Nephron (organoid): ENCODE data around the gene ADPRM.

Experiments used
- H3K27ac Mint-ChIP-seq, 3 experiments: 2 replicates each; pipeline ENCODE4 v1.8.0; 2020; ENCODE audit warnings: mixed read lengths in 3 of 3, mild to moderate bottlenecking in 2 of 3, moderate library complexity in 1 of 3
- H3K27me3 Mint-ChIP-seq: 2 replicates; pipeline ENCODE4 v1.8.0; 2021; ENCODE audit warnings: low read depth, mild to moderate bottlenecking, moderate library complexity, mixed read lengths
- H3K36me3 Mint-ChIP-seq: 2 replicates; pipeline ENCODE4 v1.8.0; 2020; ENCODE audit warnings: low read depth, mixed read lengths
- H3K4me1 Mint-ChIP-seq: 2 replicates; pipeline ENCODE4 v1.8.0; 2020; ENCODE audit warnings: mixed read lengths
- H3K4me3 Mint-ChIP-seq, 3 experiments: 2 replicates each; pipeline ENCODE4 v1.8.0; 2020; ENCODE audit warnings: mild to moderate bottlenecking in 3 of 3, mixed read lengths in 3 of 3, moderate library complexity in 2 of 3
- H3K9me3 Mint-ChIP-seq: 2 replicates; pipeline ENCODE4 v1.8.0; 2020; ENCODE audit warnings: mixed read lengths
- TF ChIP-seq, protein P1 (sequence below), 3 experiments: fragments of 200-600 bp; sonication (generic); IDR thresholded peaks; one replicate each; pipeline ENCODE4 v1.5.0; 2021; ENCODE audit warnings: antibody characterized with exemption in 3 of 3; ENCODE audit not compliant: unreplicated experiment in 3 of 3

The ADPRM gene

DNA sequence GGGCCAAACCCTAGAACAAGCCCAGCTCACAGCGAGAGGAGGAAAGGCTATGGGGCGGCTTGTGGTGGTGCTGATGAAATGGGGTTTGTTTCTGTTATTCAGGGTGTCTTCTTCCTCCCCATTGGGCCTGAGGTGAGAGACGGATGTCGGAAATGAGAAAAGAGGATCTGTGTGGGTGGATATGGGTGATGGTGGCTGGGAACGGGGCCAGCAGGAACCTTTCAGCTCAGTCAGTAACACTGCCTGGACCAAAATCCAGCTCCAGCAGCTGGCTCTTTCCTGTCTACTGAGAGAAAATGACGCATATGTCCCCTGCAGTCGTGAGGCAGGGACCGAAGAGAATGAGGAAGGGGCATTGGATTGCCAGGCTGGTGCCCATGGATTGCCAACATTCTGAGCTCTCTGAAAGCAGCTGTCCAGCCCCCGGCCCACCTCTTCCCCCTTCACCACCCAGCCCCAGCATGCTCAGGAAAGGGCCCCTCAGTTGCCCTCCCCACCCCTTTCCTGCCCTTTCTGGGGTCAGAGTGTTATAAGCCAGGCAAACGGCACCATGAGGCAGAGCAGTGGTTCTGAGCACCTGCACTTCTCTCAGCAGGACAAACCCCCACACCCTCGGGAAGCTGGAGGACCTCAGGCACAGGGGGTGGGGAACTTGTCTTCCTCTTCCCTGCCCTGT lies 44.3 kb upstream of the ADPRM start:
- Mint-ChIP-seq H3K4me1 (peaks cover 36% of the 10 kb centered on the region), H3K9me3 (no peaks in the 10 kb centered on the region), H3K36me3 (no peaks in the 10 kb centered on the region), H3K27ac (peak overlapping the region in 2 of 3 experiments; percentile 13 to 34), H3K4me3 (peak overlapping the region in 2 of 3 experiments; percentile 69 to 86), H3K27me3 (peaks cover 7% of the 10 kb centered on the region)
- TF ChIP-seq, protein P1, sequence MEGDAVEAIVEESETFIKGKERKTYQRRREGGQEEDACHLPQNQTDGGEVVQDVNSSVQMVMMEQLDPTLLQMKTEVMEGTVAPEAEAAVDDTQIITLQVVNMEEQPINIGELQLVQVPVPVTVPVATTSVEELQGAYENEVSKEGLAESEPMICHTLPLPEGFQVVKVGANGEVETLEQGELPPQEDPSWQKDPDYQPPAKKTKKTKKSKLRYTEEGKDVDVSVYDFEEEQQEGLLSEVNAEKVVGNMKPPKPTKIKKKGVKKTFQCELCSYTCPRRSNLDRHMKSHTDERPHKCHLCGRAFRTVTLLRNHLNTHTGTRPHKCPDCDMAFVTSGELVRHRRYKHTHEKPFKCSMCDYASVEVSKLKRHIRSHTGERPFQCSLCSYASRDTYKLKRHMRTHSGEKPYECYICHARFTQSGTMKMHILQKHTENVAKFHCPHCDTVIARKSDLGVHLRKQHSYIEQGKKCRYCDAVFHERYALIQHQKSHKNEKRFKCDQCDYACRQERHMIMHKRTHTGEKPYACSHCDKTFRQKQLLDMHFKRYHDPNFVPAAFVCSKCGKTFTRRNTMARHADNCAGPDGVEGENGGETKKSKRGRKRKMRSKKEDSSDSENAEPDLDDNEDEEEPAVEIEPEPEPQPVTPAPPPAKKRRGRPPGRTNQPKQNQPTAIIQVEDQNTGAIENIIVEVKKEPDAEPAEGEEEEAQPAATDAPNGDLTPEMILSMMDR (IDR thresholded peaks at IDR 0.05; ENCODE audit: unreplicated experiment in 3 of 3) = no peak

DNA sequence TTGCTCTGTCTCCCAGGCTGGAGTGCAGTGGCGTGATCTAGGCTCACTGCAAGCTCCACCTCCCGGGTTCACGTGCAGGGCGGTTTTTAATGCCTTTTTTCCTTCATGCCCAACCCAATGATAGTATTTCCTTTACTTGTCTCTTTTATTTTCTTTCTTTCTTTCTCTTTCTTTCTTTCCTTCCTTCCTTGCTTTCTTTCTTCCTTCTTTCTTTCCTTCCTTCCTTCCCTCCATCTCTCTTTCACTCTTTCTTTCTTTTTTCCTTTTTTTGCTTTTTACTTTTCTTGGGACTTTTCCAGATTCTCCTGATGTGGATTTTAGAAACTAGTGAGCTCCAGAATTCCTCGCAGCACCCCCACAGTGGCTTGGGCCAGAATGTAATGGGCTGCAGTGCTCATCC lies 43.4 kb upstream of the ADPRM start:
- peaks cover 34% of the 10 kb centered on the region for H3K4me1 Mint-ChIP-seq
- peaks cover 7% of the 10 kb centered on the region for H3K27me3 Mint-ChIP-seq
- no peaks in the 10 kb centered on the region for H3K36me3 Mint-ChIP-seq
- peak overlapping the region; percentile 6 to 86 (median 69) for H3K4me3 Mint-ChIP-seq
- H3K27ac Mint-ChIP-seq = peak overlapping the region in 1 of 3 experiments; percentile 34
- TF ChIP-seq, protein P1 (IDR thresholded peaks at IDR 0.05; ENCODE audit: unreplicated experiment in 3 of 3) = no peak
- no peaks in the 10 kb centered on the region for H3K9me3 Mint-ChIP-seq

DNA sequence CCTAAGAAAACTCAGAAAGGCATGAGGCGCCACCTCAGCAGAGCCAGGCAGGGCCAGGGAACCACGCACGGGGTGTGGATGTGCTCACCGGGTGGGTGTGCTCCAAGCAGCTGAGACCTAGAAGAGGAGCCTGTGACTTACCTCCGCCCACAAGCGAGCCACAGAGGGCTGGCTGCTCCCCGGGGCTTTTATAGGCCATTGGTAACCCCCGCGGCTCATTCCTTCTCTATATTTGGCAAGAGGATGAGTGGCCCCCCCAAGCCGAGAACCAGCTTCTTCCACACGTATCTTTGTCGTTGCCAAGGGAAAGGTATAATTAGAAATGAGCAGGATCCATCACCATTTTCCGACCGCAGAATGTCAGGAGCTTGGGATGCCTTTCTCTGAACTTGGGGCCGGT lies 40.2 kb upstream of the ADPRM start, which contains the start of gene MYH3:
MYH3 (minus strand) TSS at position 162 of the 400 bp plus-strand sequence. CDS start 2,245 bp downstream, outside the sequence.
- Mint-ChIP-seq H3K4me1 (peaks cover 43% of the 10 kb centered on the region), H3K27me3 (peaks cover 7% of the 10 kb centered on the region), H3K4me3 (peak within 1 kb of the TSS in 2 of 3 experiments; percentile 62 to 86), H3K36me3 (peaks cover 6% of the 10 kb centered on the region), H3K9me3 (no peaks in the 10 kb centered on the region), H3K27ac (peak within 1 kb of the TSS; percentile 22 to 72 (median 44))
- TF ChIP-seq, protein P1 (IDR thresholded peaks at IDR 0.05; ENCODE audit: unreplicated experiment in 3 of 3) = no peak

DNA sequence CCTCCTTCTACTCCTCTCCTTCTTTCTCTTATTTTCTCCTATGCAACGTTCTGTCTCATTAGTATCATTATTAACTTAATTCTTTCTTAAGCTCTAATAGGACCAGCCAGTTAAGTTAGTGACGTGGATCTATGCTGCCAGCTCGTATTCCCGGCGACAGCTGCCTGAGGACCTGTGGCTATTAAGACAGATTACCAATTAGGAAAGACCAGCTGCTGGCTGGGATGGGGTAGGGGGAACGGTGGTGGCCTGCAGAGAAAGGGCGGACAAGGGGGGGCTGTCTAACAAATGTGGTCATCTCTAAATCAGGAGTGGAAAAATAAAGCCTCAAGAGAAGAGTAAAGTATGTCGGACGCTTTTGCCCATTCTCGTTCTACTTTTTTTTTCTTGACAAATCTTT lies 39.5 kb upstream of the ADPRM start:
- H3K9me3 Mint-ChIP-seq = no peaks in the 10 kb centered on the region
- peaks cover 6% of the 10 kb centered on the region for H3K36me3 Mint-ChIP-seq
- TF ChIP-seq, protein P1 (IDR thresholded peaks at IDR 0.05; ENCODE audit: unreplicated experiment in 3 of 3) = no peak
- H3K27ac Mint-ChIP-seq = peak overlapping the region; percentile 3 to 72 (median 22)
- H3K4me1 Mint-ChIP-seq = peaks cover 38% of the 10 kb centered on the region
- peak overlapping the region in 2 of 3 experiments; percentile 62 to 75 for H3K4me3 Mint-ChIP-seq
- H3K27me3 Mint-ChIP-seq = peaks cover 7% of the 10 kb centered on the region

DNA sequence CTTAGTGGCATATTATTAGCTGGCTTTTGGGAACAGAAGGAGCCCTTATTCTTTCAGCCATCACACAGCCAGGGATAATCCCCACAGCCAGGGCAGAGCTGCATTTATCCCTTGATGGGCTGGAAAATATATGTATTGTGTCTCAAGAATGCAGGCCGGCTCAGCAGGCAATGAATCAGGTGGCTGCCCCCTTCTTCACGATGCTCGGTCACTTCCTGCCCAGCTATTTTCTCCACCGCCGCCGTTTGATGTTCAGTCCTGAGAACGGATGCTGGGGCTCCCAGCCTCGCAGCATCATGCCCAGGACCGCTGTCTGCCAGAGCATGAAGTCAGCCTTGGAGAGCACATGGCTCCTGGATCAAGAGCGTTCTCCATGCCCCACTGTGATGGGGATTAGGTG lies 36.0 kb upstream of the ADPRM start:
- TF ChIP-seq, protein P1 (IDR thresholded peaks at IDR 0.05; ENCODE audit: unreplicated experiment in 3 of 3) = no peak
- H3K27me3 Mint-ChIP-seq = peaks cover 4% of the 10 kb centered on the region

DNA sequence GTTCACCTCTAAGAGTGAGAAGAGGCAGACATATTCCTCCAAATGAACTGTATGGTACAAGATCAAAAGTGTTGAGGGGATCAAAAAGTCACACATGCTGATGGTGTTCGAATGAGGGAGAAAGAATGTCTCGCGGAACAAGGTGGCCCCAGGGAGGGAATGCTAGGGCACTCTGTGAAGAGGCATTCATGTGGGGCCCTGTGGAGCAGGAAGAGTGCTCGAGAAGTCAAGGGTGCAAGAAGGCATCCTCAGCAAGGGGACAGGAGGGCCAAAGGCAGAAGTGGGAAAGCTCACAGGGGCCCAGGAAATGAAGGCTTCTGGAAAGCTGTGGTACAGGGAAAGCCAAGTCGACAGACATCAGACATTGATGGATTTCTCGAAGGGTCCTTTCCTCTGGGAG lies 34.2 kb upstream of the ADPRM start:
- Mint-ChIP-seq H3K4me1 (peaks cover 47% of the 10 kb centered on the region), H3K27me3 (no peaks in the 10 kb centered on the region), H3K36me3 (peaks cover 6% of the 10 kb centered on the region), H3K9me3 (no peaks in the 10 kb centered on the region), H3K4me3 (peak overlapping the region in 2 of 3 experiments; percentile 30 to 43), H3K27ac (peak overlapping the region in 1 of 3 experiments; percentile 8)
- TF ChIP-seq, protein P1 (IDR thresholded peaks at IDR 0.05; ENCODE audit: unreplicated experiment in 3 of 3) = no peak

More for the DNA sequence above, 36.0 kb upstream of the ADPRM start:
- Mint-ChIP-seq H3K4me3 (peak overlapping the region in 2 of 3 experiments; percentile 21 to 74), H3K9me3 (no peaks in the 10 kb centered on the region), H3K4me1 (peaks cover 47% of the 10 kb centered on the region), H3K36me3 (peaks cover 6% of the 10 kb centered on the region), H3K27ac (peak overlapping the region in 2 of 3 experiments; percentile 72 to 88)
